Measurements from ENCODE around the gene ADAMTS2. TPM values are rescaled to one million over a fixed set of nuclear protein-coding genes. Genes with fewer than 3 reads are reported as not detected.

Gene ADAMTS2
- total RNA-seq, 1 donor from 2014 or later = not detected

GRCh38 chr5:179180921-179181645, 164.2 kb downstream of the ADAMTS2 start:
- intact Hi-C loops (cut with micrococcal nuclease) = no loop called here

DNA sequence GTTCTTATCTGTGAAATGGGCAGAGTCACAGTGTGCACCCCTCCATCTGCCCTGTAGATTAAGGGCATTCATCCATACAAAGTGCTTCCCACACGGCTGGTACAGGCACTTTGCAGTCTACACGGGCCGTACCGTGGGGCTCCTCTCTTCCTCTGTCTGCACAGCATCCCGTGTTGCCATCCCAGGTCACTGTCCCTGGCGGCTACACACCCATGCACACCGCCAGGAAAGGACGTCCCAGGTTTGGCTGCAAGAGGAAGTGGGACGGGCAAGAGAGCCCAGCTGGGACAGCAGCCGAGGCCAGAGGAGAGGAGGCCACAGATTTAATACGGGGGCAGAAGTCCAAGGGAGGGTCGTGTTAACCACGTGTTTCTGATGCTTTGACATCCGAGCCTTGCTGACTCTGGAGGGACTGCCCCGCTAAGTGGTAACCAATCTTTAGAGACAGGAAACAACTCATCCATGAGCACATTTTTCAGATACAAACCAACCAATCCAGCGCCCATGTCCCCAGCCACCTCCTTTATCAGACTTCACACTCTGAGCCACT, 165.1 kb downstream of the ADAMTS2 start:
- intact Hi-C loops (cut with micrococcal nuclease) = no loop called here

DNA sequence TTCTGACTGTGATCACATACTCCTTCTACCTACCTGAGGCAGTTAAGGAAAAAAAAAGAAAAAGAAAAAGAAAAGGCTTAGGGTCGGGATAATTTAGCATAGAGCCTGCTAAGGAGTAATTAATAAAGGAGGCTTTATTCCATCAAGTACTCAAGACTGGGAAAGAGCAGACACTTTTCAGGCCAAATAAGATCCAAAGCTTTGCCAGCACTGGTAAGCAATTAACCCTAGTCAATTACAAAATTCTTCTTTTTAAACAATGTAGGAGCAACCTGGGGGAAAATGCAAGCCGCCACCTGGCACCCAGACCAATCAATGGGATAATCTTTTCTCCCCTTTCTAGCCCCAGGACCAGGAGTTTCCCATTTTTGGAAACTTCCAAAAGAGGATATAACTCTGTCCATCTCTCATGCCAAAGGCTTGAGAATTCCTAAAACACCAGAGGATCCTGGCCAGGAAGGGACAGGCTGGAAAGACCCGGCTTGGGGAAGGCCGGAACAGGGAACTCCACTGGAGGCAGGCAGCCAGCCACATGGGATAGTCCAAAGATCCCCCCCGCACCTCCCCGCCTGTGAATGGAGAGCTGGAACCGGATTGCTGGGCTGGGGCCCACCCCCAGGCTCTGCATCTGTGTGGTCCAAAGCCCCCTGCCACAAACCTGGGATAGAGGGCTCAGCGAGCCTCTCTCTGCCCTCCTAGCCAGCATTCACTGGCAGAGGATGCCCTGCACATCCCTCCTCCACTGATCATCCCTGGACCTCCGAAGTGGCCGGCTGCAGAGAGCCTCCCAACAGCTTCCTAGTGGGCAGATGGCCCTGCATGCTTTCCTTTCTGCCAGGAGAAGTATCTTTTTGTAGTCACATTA, 167.3 kb downstream of the ADAMTS2 start:
- intact Hi-C loops (cut with micrococcal nuclease) = no loop called here

GRCh38 chr5:179176571-179177230, 168.6 kb downstream of the ADAMTS2 start:
- intact Hi-C loops (cut with micrococcal nuclease) = no loop called here

GRCh38 chr5:179176166-179176565, 169.1 kb downstream of the ADAMTS2 start:
- intact Hi-C loops (cut with micrococcal nuclease) = no loop called here

DNA sequence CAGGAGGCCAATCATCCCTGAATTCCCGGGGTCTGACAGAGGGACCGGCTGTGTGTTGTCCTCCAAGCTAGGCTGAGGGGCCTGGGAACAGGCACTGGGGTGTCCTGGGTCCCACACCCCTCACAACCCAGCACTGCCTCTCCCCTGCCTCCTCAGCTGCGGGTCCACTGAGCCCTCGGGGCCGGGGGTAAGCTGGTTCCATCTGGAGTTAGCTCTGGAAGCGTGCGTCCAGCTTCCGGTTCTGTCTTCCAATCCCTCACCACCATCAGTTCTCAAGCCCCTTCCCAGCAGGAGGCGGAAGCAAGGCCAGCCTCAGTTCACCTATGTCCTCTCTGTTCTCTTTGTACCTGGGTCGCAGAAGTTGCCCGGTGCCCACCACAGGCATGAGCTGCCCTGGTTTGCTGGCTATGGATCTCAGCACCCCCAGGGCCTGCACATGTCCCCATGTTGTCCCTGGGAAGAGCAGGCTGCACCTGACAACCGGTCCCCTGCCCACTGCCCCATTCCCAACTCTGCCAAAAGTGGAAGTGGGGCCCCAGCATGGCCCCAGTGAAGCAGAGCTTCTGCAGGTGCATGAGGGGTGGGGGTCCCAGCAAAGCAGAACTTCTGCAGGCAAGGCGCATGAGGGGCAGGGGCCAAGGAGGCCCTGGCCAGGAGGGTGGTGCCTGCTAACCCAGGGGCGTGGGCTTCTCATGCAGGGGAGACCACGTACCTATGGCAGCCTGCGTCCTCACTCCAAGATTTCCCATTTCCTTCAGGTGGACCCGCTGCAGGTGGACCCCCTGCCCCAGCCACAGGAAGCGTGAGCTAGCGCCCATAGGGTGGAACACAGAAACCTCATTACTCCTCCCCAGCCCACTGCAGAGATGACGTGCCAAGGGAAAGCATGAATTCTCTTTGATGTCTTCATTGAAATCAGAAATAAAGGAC, 173.2 kb downstream of the ADAMTS2 start:
- intact Hi-C loops (cut with micrococcal nuclease) = no loop called here

GRCh38 chr5:179171251-179171815, 173.9 kb downstream of the ADAMTS2 start:
- intact Hi-C loops (cut with micrococcal nuclease) = no loop called here

GRCh38 chr5:179170606-179171005, 174.7 kb downstream of the ADAMTS2 start:
- intact Hi-C loops (cut with micrococcal nuclease) = no loop called here

DNA sequence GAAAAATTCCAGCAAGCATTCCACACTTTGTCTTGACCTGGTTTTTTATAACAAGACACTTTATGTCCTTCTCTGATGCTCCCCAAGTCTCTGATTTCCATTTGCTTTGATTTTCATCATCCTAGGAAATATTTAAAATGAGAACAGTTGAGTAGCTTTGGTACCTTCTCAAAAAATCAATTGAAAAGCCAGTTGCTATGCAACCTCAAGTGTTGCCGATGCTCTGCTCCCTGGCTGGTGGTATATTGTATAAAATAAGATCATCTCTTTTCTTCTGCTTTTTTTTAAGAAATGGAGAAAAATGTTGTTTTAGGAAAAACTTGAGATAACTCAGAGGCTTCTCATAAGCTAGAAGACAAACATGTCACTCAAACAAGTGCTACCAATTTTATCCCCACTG, 175.4 kb downstream of the ADAMTS2 start:
- intact Hi-C loops (cut with micrococcal nuclease) = no loop called here

GRCh38 chr5:179168664-179169063, 176.6 kb downstream of the ADAMTS2 start:
- intact Hi-C loops (cut with micrococcal nuclease) = no loop called here

DNA sequence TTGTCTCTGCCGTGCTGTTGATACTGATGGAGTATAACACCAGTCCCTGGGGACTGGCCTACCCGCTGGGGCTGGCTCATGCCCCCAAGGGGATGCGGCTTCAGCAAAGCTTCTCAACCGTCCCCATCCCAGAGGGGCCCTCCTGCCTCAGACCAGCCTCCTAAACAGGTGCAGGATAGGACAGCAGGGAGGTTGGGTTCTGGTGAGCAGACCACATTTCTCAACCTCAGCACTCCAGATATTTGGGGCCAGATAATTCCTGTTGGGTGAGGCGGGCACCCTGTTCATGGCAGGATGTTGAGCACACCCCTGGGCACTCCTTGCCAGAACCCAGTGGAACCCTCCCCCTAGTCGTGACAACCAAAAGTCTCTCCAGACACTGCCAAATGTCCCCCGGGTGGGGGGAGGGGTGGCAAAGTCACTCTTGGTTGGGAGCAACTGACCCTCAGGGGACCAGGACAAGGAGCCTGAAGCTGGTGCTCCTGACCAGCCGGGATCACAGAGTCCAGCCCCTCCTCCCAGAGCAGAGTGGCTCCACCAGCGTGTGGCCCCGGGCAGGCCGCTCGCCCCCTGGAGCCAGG, 177.3 kb downstream of the ADAMTS2 start:
- intact Hi-C loops (cut with micrococcal nuclease) = no loop called here

DNA sequence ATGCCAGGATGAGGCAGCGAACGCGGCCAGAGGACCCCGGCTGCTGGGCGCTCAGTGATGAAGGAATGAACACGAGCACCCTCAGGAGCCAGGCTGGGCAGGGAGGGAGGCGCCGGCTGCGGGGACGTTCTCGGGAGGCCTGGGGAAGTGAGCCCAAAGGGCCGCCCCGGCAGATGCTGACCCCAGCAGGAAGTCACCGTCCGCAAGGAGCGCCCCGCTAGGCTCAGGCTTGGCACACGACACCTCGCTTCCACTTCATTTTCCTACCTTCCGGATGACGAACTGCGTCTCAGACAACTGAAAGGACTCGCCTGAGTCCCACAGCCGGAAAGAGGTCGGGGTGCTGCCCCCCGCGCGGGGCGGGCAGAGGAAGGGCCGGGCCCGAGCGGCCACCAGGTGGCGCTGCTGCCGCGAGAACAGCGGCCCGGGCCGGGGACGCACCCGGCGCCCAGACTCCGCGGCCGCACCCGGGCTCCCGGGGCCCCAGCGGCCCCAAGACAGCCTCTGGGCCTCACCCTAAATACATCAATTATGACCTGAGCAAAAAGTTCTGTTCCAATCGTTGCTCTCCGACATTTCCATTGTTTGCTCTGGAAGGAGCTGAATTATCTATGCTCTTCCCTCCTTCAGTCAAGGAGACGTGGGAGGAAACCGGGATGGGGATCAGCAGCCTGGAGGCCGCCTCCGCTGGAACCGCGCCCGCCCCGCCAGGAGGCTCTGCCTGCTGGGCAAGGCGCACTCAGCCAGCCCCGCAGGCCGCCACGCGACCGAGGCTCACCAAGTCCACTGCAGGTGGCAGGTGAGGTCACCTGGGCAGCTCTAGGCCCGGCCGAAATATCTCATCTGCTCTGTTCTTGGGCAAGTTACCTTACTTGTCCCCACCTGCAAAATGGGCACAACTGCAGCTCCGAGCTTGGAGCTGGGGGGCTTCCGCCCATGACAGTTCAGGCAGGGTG, 178.1 kb downstream of the ADAMTS2 start:
- intact Hi-C loops (cut with micrococcal nuclease) = no loop called here

DNA sequence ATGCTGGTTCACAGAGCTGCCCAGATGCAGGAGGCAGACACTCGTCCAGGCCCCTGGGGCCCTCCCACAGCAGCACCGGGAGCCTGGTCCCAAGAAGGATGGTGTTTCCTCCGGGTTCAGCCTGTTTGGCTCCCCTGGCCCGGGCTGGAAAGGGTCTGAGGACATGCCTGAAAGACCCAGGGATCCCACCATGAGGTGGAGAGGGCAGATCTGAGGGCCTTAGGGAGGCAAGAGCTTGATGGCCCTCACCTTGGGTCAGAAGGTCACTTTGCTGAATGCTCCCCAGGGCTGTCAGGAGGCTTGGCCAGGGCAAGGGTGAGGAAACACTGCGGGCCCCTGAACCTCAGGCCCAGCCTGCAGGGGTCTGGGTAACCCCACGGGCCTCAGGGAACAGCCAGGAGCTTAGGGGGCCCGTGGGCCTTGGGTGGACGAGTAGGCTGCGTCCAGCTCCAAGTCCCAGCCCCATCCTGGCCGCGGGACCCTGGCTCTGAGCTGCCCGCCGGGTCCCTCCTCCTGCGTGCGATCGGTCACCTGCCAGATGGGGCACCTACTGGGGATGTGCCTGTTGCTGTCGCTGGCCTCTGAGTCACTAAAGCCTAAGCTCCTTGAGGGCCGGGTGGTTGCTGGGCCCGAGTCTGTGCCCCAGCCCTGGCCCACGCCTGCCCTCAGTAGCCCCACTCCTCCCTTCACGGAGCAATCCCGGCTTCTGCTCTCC, 178.9 kb downstream of the ADAMTS2 start:
- intact Hi-C loops (cut with micrococcal nuclease) = no loop called here

- intact Hi-C loops (cut with micrococcal nuclease) = no loop called here
Observed at GRCh38 chr5:179165421-179166170, 179.7 kb downstream of the ADAMTS2 start.

- intact Hi-C loops (cut with micrococcal nuclease) = no loop called here
Observed at GRCh38 chr5:179164331-179165311, 180.6 kb downstream of the ADAMTS2 start.
